ENCODE data around the gene WDR17. TPM values are rescaled to one million over a fixed set of nuclear protein-coding genes. Genes with fewer than 3 reads are reported as not detected.

The WDR17 gene
- total RNA-seq, 2 experiments from 2014 or later: 0.47 to 0.64 TPM

DNA sequence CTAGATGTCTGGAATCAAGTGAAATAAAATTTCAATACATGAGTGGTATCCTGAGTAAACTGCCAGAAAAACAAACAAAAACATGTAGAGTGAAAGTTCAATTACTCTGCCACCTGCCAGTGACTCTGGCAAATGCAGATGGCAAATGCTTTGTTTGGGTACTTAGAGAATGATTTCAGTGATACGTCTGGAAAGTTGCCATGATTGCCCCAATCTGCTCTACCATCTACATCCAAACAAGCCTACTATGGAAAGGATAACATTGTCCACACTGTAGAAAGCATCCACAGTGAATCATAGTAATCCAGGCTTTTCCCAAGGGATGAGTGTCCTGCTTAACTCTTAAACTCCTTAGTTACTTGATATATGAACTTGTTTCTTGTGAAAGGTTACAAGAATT is 126.3 kb downstream of the WDR17 start:
- Histone ChIP-seq H3K4me1 (ENCODE audit: insufficient read depth, low read length) (peaks cover 11% of the 10 kb centered on the region), H3K36me3 (ENCODE audit: insufficient read depth, low read length) (no peaks in the 10 kb centered on the region), H3K27me3 (ENCODE audit: control insufficient read depth in 1 of 2, insufficient read depth in 2 of 2, low read length in 2 of 2) (peaks cover 8 to 20% of the 10 kb centered on the region in 2 experiments), H3K9me3 (ENCODE audit: control insufficient read depth in 1 of 2, insufficient read depth in 1 of 2, low read length in 2 of 2) (no peaks in the 10 kb centered on the region), H3K27ac (ENCODE audit: low read depth in 1 of 2, low read length in 2 of 2) (no peak overlapping the region), H3K4me3 (ENCODE audit: low read length) (no peak overlapping the region)
- ChIA-PET POLR2A (no interaction called here), CTCF (no interaction called here)
- H3K4me3 Mint-ChIP-seq: no peak overlapping the region
- DNase-seq (no peak), ATAC-seq (ENCODE audit: poor library complexity) (no peak)
- intact Hi-C loops (cut with DNase I, micrococcal nuclease): loop anchor here (2.0 to 10.0 kb wide), 5 partner anchors 123 to 1907 kb away; partner anchors contain the start of genes AGA (in 1 of the 2), CEP44 (in 1 of the 2), FBXO8 (in 1 of the 2) and WDR17 (in 1 of the 2)
- no peak overlapping the region for H3K27ac Mint-ChIP-seq
- TF ChIP-seq, protein P1, sequence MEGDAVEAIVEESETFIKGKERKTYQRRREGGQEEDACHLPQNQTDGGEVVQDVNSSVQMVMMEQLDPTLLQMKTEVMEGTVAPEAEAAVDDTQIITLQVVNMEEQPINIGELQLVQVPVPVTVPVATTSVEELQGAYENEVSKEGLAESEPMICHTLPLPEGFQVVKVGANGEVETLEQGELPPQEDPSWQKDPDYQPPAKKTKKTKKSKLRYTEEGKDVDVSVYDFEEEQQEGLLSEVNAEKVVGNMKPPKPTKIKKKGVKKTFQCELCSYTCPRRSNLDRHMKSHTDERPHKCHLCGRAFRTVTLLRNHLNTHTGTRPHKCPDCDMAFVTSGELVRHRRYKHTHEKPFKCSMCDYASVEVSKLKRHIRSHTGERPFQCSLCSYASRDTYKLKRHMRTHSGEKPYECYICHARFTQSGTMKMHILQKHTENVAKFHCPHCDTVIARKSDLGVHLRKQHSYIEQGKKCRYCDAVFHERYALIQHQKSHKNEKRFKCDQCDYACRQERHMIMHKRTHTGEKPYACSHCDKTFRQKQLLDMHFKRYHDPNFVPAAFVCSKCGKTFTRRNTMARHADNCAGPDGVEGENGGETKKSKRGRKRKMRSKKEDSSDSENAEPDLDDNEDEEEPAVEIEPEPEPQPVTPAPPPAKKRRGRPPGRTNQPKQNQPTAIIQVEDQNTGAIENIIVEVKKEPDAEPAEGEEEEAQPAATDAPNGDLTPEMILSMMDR (IDR thresholded peaks at IDR 0.05): no peak
- peaks cover 60% of the 10 kb centered on the region for H3K27me3 Mint-ChIP-seq
- peaks cover 10% of the 10 kb centered on the region for H3K4me1 Mint-ChIP-seq (ENCODE audit: low read depth)
- H3K9me3 Mint-ChIP-seq: no peaks in the 10 kb centered on the region
- H3K36me3 Mint-ChIP-seq (ENCODE audit: low read depth): peaks cover 7% of the 10 kb centered on the region

DNA sequence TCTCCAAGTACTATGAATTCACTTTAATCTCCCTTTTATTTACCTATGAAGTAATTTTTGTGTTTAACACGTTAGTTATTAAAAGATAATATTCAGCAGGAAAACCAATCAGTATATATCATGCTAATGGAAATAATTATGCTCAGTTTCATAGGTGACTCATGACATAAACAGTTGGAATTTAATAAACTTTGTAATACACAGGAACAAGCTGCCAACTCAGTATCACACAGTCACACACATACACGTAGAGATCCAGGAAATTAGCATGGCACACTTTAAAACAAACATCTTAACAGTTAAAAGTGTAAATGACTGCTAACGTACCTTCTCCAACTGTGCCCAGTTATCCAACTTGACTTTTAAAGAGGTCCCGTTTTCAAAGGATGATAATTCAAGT is 127.5 kb downstream of the WDR17 start:
- no peak overlapping the region for H3K4me3 ChIP-seq (ENCODE audit: low read length)
- POLR2A ChIA-PET: no interaction called here
- DNase-seq (no peak), ATAC-seq (ENCODE audit: poor library complexity) (no peak)
- H3K9me3 ChIP-seq (ENCODE audit: control insufficient read depth in 1 of 2, insufficient read depth in 1 of 2, low read length in 2 of 2): no peaks in the 10 kb centered on the region
- TF ChIP-seq, protein P1 (IDR thresholded peaks at IDR 0.05): no peak
- H3K27me3 Mint-ChIP-seq: peaks cover 56% of the 10 kb centered on the region
- H3K27ac Mint-ChIP-seq: no peak overlapping the region
- CTCF ChIA-PET: interaction anchor here (0.6 kb wide), 1 partner anchor 132 kb away, joined by 3 read pairs; no protein-coding TSS in a partner anchor
- H3K36me3 ChIP-seq (ENCODE audit: insufficient read depth, low read length): no peaks in the 10 kb centered on the region
- H3K36me3 Mint-ChIP-seq (ENCODE audit: low read depth): peaks cover 7% of the 10 kb centered on the region
- no peak overlapping the region for H3K4me3 Mint-ChIP-seq
- peaks cover 10% of the 10 kb centered on the region for H3K4me1 Mint-ChIP-seq (ENCODE audit: low read depth)
- H3K4me1 ChIP-seq (ENCODE audit: insufficient read depth, low read length): peaks cover 11% of the 10 kb centered on the region
- no peak overlapping the region for H3K27ac ChIP-seq (ENCODE audit: low read depth in 1 of 2, low read length in 2 of 2)
- intact Hi-C loops (cut with DNase I, micrococcal nuclease): loop anchor here (2.0 to 10.0 kb wide), 5 partner anchors 122 to 1908 kb away; partner anchors contain the start of genes AGA (in 1 of the 2), CEP44 (in 1 of the 2), FBXO8 (in 1 of the 2) and WDR17 (in 1 of the 2)
- H3K27me3 ChIP-seq (ENCODE audit: control insufficient read depth in 1 of 2, insufficient read depth in 2 of 2, low read length in 2 of 2): peaks cover 8 to 20% of the 10 kb centered on the region in 2 experiments
- H3K9me3 Mint-ChIP-seq: no peaks in the 10 kb centered on the region

DNA sequence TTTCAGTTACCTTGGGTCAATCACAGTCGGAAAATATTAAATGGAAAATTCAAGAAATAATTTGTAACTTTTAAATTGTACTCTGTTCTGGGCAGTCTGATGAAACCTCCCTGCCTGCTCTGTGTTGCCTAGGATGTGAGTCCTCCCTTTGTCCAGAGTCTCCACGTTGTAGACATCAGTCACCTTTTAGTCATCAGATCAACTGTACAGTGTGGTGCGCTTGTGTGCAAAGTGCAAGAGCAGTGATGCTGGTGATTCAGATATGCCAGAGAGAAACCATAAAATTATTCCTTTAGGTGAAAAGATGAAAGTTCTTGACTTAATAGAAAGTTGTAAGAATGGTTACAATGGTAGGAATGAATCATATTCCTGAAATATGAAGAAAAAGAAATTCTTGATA is 128.3 kb downstream of the WDR17 start:
- TF ChIP-seq, protein P1 (IDR thresholded peaks at IDR 0.05): no peak
- Histone ChIP-seq H3K27ac (ENCODE audit: low read depth in 1 of 2, low read length in 2 of 2) (no peak overlapping the region), H3K9me3 (ENCODE audit: control insufficient read depth in 1 of 2, insufficient read depth in 1 of 2, low read length in 2 of 2) (no peaks in the 10 kb centered on the region), H3K4me1 (ENCODE audit: insufficient read depth, low read length) (peaks cover 11% of the 10 kb centered on the region), H3K27me3 (ENCODE audit: control insufficient read depth in 1 of 2, insufficient read depth in 2 of 2, low read length in 2 of 2) (peaks cover 8 to 20% of the 10 kb centered on the region in 2 experiments), H3K4me3 (ENCODE audit: low read length) (no peak overlapping the region), H3K36me3 (ENCODE audit: insufficient read depth, low read length) (no peaks in the 10 kb centered on the region)
- ChIA-PET CTCF (no interaction called here), POLR2A (no interaction called here)
- Mint-ChIP-seq H3K4me1 (ENCODE audit: low read depth) (peaks cover 10% of the 10 kb centered on the region), H3K4me3 (peak overlapping the region; percentile 44), H3K27ac (no peak overlapping the region), H3K36me3 (ENCODE audit: low read depth) (peaks cover 7% of the 10 kb centered on the region), H3K27me3 (peaks cover 54% of the 10 kb centered on the region), H3K9me3 (no peaks in the 10 kb centered on the region)
- ATAC-seq (ENCODE audit: poor library complexity) (no peak), DNase-seq (no peak)
- intact Hi-C loops (cut with DNase I, micrococcal nuclease): loop anchor here (2.0 to 10.0 kb wide), 5 partner anchors 121 to 1909 kb away; partner anchors contain the start of genes AGA (in 1 of the 2), CEP44 (in 1 of the 2), FBXO8 (in 1 of the 2) and WDR17 (in 1 of the 2)

Measured in CD4-positive, alpha-beta T cell (primary cell).